ENCODE results near the gene RPH3AL. TPM values are rescaled to one million over a fixed set of nuclear protein-coding genes. Genes with fewer than 3 reads are reported as not detected.
"Not testable (repeated sequence)": the region's sequence is repeated elsewhere in the genome, so short reads cannot be mapped to it uniquely, and the experiment has no call there.

The RPH3AL gene
- polyA plus RNA-seq, 1 donor from 2014 or later: 13.8 TPM

DNA sequence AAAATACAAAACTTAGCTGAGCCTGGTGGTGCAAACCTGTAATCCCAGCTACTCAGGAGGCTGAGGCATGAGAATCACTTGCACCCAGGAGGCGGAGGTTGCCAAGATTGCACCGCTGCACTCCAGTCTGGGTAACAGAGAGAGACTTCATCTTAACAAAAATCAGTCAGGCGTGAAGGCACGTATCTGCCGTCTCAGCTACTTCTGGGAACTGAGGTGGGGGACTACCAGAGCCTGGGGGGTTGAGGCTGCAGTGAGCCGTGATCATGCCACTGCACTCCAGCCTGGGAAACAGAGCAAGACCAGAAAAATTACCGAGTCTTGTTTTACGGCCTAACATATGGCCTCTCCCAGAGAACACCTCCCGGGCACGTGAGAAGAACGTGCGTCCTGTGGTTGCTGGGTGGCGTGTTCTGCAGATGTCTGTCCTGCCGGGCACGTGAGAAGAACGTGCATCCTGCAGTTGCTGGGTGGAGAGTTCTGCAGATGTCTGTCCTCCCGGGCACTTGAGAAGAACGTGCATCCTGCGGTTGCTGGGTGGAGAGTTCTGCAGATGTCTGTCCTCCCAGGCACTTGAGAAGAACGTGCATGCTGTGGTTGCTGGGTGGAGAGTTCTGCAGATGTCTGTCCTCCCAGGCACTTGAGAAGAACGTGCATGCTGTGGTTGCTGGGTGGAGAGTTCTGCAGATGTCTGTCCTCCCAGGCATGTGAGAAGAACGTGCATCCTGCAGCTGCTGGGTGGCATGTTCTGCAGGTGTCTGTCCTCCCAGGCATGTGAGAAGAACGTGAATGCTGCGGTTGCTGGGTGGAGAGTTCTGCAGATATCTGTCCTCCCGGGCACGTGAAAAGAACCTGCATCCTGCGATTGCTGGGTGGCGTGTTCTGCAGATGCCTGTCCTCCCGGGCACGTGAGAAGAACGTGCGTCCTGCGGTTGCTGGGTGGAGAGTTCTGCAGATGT lies 14.3 kb upstream of the RPH3AL start:
- not testable (repeated sequence) for H3K27ac Mint-ChIP-seq, H3K27me3 Mint-ChIP-seq, H3K9me3 Mint-ChIP-seq, H3K4me1 Mint-ChIP-seq
- H3K36me3 Mint-ChIP-seq: peaks cover 11% of the 10 kb centered on the region
- peak overlapping the region in 1 of 4 donors; percentile 17 for H3K4me3 Mint-ChIP-seq

DNA sequence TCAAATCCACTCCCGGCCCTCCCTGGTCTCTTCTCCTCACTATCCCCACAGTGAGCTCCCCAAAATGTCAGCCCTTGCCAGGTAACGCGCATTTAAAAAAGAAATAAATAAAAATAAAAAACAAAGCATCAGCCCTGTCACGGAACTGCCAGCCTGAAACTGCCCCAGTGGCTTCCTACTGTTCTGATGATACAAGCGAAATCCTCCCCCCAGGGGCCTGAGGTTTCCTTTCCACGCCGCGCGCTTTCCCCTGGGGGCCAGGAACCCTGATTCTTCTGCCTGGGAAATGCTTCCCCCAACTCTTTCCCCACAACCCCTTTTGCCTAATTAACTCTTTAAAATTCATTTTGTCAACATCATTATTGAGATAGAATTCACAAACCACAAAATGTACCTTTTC lies 12.2 kb upstream of the RPH3AL start:
- no peak overlapping the region for H3K27ac Mint-ChIP-seq
- H3K4me3 Mint-ChIP-seq: peak overlapping the region in 1 of 4 donors; percentile 39
- peaks cover 0 to 8% (median 2%) of the 10 kb centered on the region in 3 donors for H3K9me3 Mint-ChIP-seq
- H3K27me3 Mint-ChIP-seq: no peaks in the 10 kb centered on the region
- H3K36me3 Mint-ChIP-seq: peaks cover 8% of the 10 kb centered on the region
- peaks cover 3 to 9% (median 6%) of the 10 kb centered on the region in 3 donors for H3K4me1 Mint-ChIP-seq

DNA sequence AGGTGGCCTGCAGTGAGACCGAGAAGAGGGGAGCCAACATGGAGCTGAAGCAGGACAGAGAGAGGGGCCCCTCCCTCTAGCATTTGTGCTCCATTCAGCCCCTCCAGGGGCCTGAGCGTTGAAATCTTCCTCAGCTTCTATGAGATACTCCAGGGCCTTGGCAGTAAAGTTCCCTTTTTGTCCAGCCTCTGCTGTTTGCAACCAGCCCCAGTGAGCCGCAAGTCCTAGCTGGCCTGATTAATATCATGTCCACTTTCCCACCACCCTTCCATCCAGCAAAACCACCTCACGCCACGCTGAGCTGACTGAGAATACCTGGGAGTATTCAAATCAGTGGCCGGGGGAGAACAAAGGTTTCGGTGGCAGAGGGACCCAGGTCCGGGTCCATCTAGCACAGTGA lies 11.7 kb upstream of the RPH3AL start:
- H3K9me3 Mint-ChIP-seq: peaks cover 0 to 8% (median 2%) of the 10 kb centered on the region in 3 donors
- H3K36me3 Mint-ChIP-seq: peaks cover 3% of the 10 kb centered on the region
- no peak overlapping the region for H3K27ac Mint-ChIP-seq
- peaks cover 3 to 9% (median 6%) of the 10 kb centered on the region in 3 donors for H3K4me1 Mint-ChIP-seq
- H3K27me3 Mint-ChIP-seq: no peaks in the 10 kb centered on the region
- H3K4me3 Mint-ChIP-seq: peak overlapping the region in 1 of 4 donors; percentile 41

DNA sequence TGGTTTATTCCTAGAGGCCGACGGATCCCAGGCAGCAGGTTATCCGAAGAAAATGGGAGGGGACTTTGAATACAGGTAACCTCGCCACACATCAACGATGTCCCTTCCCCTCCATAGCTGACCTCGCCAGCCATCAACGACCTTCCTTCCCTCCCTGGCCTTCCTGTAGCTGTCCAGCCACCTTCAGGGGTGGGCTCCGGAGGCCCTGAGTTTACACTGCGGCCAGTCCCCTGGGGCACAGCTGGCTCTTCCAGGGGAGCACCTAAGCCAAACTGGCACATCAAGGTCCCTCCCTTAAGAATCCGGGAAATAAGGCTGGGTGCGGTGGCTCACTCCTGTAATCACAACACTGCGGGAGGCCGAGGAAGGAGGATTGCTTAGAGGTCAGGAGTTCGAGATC lies 10.1 kb upstream of the RPH3AL start:
- H3K4me3 Mint-ChIP-seq: no peak overlapping the region
- H3K36me3 Mint-ChIP-seq: peaks cover 1% of the 10 kb centered on the region
- H3K27ac Mint-ChIP-seq: no peak overlapping the region
- H3K27me3 Mint-ChIP-seq: no peaks in the 10 kb centered on the region
- peaks cover under 1 to 6% (median 3%) of the 10 kb centered on the region in 3 donors for H3K4me1 Mint-ChIP-seq
- H3K9me3 Mint-ChIP-seq: no peaks in the 10 kb centered on the region

DNA sequence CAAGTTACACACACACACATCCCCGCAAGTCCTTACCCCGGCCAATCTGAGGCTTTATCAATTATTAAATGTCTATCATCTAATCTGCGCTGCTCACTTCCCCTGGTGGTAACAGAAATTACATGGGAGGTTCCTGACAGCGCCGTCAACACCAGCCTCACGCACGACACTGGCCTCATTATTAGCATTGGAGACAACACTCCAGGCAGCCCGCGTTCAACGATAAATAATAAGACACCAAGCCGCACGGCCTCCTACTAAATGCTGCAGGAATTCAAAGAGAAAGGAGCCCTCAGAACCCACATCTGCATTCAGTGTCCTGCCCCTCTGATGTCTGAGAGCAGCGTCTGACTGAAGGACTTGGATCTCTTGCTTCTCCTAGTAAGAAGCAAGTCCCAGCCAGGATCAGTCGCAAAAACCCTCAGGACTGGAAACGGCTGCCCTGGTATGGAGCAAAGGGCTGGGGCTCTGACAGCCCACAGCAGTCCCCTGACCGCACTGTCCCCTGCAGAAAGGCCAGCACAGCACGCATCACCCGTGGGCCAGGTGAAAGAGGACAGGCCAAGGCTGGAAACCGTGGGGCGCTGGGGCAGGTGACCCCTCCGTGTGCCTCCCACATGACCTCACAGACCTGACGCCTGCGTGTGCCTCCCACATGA lies 7.6 kb upstream of the RPH3AL start:
- no peaks in the 10 kb centered on the region for H3K9me3 Mint-ChIP-seq
- H3K4me1 Mint-ChIP-seq: peaks cover 0 to 4% (median 3%) of the 10 kb centered on the region in 3 donors
- no peak overlapping the region for H3K4me3 Mint-ChIP-seq
- H3K27me3 Mint-ChIP-seq: no peaks in the 10 kb centered on the region
- H3K36me3 Mint-ChIP-seq: no peaks in the 10 kb centered on the region
- H3K27ac Mint-ChIP-seq: peak overlapping the region in 1 of 3 donors; percentile 31

- no peak overlapping the region for H3K27ac Mint-ChIP-seq
- H3K27me3 Mint-ChIP-seq: no peaks in the 10 kb centered on the region
- H3K36me3 Mint-ChIP-seq: no peaks in the 10 kb centered on the region
- no peaks in the 10 kb centered on the region for H3K4me1 Mint-ChIP-seq
- H3K4me3 Mint-ChIP-seq: no peak overlapping the region
- H3K9me3 Mint-ChIP-seq: no peaks in the 10 kb centered on the region
Observed at GRCh38 chr17:358491-359151, 6.0 kb upstream of the RPH3AL start.

- no peaks in the 10 kb centered on the region for H3K36me3 Mint-ChIP-seq
- no peak overlapping the region for H3K27ac Mint-ChIP-seq
- H3K27me3 Mint-ChIP-seq: no peaks in the 10 kb centered on the region
- H3K9me3 Mint-ChIP-seq: no peaks in the 10 kb centered on the region
- H3K4me1 Mint-ChIP-seq: no peaks in the 10 kb centered on the region
- no peak overlapping the region for H3K4me3 Mint-ChIP-seq
Observed at GRCh38 chr17:357644-358043, 5.0 kb upstream of the RPH3AL start.

GRCh38 chr17:356671-357434 lies 4.2 kb upstream of the RPH3AL start:
- H3K4me1 Mint-ChIP-seq: no peaks in the 10 kb centered on the region
- H3K27ac Mint-ChIP-seq: no peak overlapping the region
- no peaks in the 10 kb centered on the region for H3K36me3 Mint-ChIP-seq
- no peaks in the 10 kb centered on the region for H3K9me3 Mint-ChIP-seq
- H3K4me3 Mint-ChIP-seq: peak overlapping the region in 1 of 4 donors; percentile 28
- H3K27me3 Mint-ChIP-seq: no peaks in the 10 kb centered on the region

GRCh38 chr17:354651-355556 lies 2.3 kb upstream of the RPH3AL start:
- Mint-ChIP-seq H3K27ac (peak overlapping the region in 1 of 3 donors; percentile 31), H3K36me3 (peaks cover 1% of the 10 kb centered on the region), H3K9me3 (no peaks in the 10 kb centered on the region), H3K27me3 (peaks cover 8% of the 10 kb centered on the region), H3K4me1 (peaks cover 0 to 2% (median 0%) of the 10 kb centered on the region in 3 donors), H3K4me3 (peak overlapping the region in 1 of 4 donors; percentile 63)

DNA sequence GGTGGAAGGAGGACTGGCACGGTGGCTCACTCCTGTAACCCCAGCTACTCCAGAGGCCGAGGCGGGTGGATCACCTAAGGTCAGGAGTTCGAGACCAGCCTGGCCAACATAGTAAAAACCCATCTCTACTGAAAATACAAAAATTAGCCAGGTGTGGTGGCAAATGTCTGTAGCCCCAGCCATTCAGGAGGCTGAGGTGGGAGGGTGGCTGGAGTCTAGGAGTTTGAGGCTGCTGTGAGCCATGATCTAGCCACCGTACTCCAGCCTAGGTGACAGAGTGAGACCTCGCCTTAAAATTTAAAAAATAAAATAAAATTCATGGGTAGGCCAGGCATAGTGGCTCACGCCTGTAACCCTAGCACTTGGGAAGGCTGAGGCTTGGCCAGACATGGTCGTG lies 1.2 kb upstream of the RPH3AL start:
- no peak overlapping the region for H3K4me3 Mint-ChIP-seq
- no peaks in the 10 kb centered on the region for H3K9me3 Mint-ChIP-seq
- H3K27me3 Mint-ChIP-seq: peaks cover 13% of the 10 kb centered on the region
- no peak overlapping the region for H3K27ac Mint-ChIP-seq
- peaks cover 1% of the 10 kb centered on the region for H3K36me3 Mint-ChIP-seq
- H3K4me1 Mint-ChIP-seq: peaks cover 0 to 2% (median 0%) of the 10 kb centered on the region in 3 donors

DNA sequence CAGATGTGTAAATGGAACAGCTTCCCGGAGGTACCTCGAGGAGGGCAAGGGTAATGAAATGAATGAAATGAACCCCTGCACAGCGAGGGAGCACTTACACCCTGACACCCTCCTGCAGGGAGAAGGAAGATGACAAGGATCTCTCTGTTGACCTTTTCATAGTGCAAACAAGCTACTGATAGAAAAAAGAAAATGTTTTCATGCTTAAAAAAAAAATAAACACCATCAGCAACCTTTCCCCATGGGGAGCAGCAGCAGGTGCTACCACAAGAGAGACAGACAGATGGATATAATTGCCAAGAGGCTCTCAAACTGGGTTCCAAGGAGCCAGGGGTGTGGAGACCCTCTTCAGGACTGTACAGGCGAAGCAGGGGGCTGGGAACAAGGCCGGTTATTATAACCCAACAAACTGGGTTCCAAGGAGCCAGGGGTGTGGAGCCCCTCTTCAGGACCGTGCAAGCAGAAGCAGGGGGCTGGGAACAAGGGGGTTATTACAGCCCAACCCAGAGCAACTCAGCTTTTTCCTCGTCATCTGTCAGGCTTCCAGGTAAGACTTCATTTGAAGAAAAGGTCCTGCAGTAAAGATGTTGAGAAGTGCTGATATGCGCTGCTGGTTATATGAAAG lies 718 bp upstream of the RPH3AL start:
- Mint-ChIP-seq H3K36me3 (peaks cover 1% of the 10 kb centered on the region), H3K4me1 (peaks cover 0 to 2% (median 0%) of the 10 kb centered on the region in 3 donors), H3K9me3 (no peaks in the 10 kb centered on the region), H3K27me3 (peaks cover 13% of the 10 kb centered on the region), H3K4me3 (no peak overlapping the region), H3K27ac (no peak overlapping the region)

DNA sequence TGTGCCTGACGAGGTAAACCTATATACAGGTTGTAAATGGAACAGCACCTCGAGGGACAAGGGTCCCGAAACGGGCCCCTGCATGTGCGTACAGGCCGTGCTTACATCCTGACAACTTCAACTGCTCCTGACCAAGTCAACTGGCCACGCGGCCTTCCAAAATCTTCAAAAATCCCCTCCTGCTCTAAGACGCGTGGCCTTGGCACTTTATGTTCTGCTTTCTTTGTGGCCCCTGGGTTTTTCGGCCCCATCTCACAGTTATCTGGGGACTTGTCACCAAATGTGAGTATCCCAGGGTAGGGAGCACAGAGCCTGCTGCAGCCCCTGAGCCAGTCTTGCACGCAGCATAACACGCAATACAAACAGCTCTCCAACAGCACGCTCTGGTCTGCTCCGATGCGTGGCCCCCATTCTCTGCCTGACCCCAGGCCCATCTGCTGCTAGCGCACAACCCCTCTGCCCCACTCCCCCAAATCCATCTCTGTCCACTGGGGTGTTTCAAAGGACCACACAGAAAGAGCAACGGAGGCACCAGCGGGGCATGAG lies 659 bp downstream of the RPH3AL start:
- Mint-ChIP-seq H3K36me3 (peaks cover 1% of the 10 kb centered on the region), H3K4me1 (peaks cover 0 to 3% (median 0%) of the 10 kb centered on the region in 3 donors), H3K27me3 (peaks cover 13% of the 10 kb centered on the region), H3K27ac (no peak overlapping the region), H3K9me3 (no peaks in the 10 kb centered on the region), H3K4me3 (no peak overlapping the region)

DNA sequence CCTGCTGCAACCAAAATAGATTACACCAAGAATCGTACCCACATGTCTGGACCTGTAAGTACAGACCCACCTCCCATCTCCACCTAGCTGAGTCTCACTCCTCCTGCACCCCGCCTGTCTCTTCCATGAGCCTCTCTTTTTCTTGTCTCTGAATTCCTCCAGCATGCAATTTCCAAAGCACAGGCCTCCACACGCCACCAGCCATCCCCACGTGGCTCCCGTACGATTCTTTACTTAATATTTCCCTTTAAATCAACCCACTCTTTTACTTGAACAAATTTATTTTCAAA lies 1.2 kb downstream of the RPH3AL start:
- Mint-ChIP-seq H3K4me3 (no peak overlapping the region), H3K4me1 (peaks cover 0 to 3% (median 0%) of the 10 kb centered on the region in 3 donors), H3K9me3 (no peaks in the 10 kb centered on the region), H3K27ac (no peak overlapping the region), H3K27me3 (peaks cover 13% of the 10 kb centered on the region), H3K36me3 (peaks cover 1% of the 10 kb centered on the region)

Data from IgD-negative memory B cell (primary cell).